ENCODE data around the gene FAM222A.
"Not testable (repeated sequence)": the region's sequence is repeated elsewhere in the genome, so short reads cannot be mapped to it uniquely, and the experiment has no call there.

The FAM222A gene

DNA sequence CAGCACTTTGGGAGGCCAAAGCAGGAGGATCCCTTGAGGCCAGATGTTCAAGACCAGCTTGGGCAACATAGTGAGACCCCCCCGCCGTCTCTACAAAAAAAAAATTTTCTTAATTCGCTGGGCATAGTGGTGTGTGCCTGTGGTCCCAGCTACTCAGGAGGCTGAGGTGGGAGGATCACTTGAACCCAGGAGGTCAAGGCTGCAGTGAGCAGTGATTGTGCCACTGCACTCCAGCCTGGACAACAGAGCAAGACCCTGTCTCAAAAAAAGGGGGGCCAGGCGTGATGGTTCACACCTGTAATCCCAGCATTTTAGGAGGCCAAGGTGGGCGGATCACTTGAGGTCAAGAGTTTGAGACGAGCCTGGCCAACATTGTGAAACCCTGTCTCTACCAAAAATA, 19.0 kb upstream of the FAM222A start:
- not testable (repeated sequence) for H3K9me3 ChIP-seq (ENCODE audit: control insufficient read depth in 1 of 2, low read length in 2 of 2); H3K27ac ChIP-seq (ENCODE audit: low read length); H3K36me3 ChIP-seq (ENCODE audit: control insufficient read depth in 1 of 2, insufficient read depth in 2 of 2, low read length in 2 of 2); H3K4me1 ChIP-seq (ENCODE audit: control insufficient read depth in 1 of 2, insufficient read depth in 2 of 2, low read length in 2 of 2); H3K4me3 ChIP-seq (ENCODE audit: low read depth in 1 of 2, low read length in 2 of 2); H3K27me3 ChIP-seq (ENCODE audit: low read depth, low read length)

DNA sequence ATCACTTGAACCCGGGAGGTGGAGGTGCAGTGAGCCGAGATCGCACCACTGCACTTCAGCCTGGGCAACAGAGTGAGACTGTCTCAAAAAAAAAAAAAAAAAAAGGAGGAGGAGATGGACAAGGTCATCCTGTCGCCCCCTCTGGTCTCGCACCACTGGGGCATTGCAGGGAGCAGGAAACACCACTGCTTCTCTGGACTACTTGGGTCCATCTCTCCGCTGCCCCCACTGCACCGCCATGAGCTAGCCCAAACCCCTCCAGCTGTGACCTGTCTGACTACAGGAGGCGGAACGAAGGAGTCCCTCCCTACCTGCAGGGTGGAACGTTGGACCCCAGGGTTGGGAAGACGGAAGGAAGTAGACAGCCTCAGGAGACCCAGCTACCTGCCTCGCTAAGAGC, 18.2 kb upstream of the FAM222A start:
- Histone ChIP-seq H3K27ac (ENCODE audit: low read length) (no peak overlapping the region), H3K4me1 (ENCODE audit: control insufficient read depth in 1 of 2, insufficient read depth in 2 of 2, low read length in 2 of 2) (no peaks in the 10 kb centered on the region)

DNA sequence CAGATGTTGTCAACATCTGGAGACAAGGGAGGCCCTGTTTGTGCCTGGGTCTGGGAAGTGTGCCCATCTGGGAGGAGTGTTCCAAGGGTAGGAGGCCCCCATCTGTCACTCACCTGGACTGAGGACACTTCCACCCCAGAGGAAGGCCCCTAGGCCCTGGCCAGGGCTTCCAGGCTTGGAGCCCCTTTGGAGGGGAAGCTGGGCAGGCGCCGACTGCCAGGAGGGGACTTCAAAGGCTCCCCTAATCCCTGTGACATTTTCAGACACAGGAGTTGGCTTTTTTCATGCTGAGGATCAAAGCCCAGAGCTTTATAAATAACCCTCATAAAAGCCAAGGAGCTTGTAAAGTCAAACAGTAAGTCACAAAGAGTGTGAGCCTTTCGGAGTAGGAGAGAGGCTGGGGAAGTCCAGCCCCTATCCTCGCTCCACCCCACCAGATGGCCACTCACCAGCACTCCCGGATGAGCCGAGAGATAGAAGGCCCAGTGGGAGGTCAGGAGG, 17.6 kb upstream of the FAM222A start:
- no peaks in the 10 kb centered on the region for H3K27me3 ChIP-seq (ENCODE audit: low read depth, low read length)
- H3K4me3 ChIP-seq (ENCODE audit: low read depth in 1 of 2, low read length in 2 of 2) = no peak overlapping the region
- no peak overlapping the region for H3K27ac ChIP-seq (ENCODE audit: low read length)
- H3K36me3 ChIP-seq (ENCODE audit: control insufficient read depth in 1 of 2, insufficient read depth in 2 of 2, low read length in 2 of 2) = no peaks in the 10 kb centered on the region
- no peaks in the 10 kb centered on the region for H3K4me1 ChIP-seq (ENCODE audit: control insufficient read depth in 1 of 2, insufficient read depth in 2 of 2, low read length in 2 of 2)
- no peaks in the 10 kb centered on the region for H3K9me3 ChIP-seq (ENCODE audit: control insufficient read depth in 1 of 2, low read length in 2 of 2)

More for the DNA sequence above, 18.2 kb upstream of the FAM222A start:
- Histone ChIP-seq H3K36me3 (ENCODE audit: control insufficient read depth in 1 of 2, insufficient read depth in 2 of 2, low read length in 2 of 2) (no peaks in the 10 kb centered on the region), H3K9me3 (ENCODE audit: control insufficient read depth in 1 of 2, low read length in 2 of 2) (no peaks in the 10 kb centered on the region), H3K27me3 (ENCODE audit: low read depth, low read length) (no peaks in the 10 kb centered on the region), H3K4me3 (ENCODE audit: low read depth in 1 of 2, low read length in 2 of 2) (no peak overlapping the region)

DNA sequence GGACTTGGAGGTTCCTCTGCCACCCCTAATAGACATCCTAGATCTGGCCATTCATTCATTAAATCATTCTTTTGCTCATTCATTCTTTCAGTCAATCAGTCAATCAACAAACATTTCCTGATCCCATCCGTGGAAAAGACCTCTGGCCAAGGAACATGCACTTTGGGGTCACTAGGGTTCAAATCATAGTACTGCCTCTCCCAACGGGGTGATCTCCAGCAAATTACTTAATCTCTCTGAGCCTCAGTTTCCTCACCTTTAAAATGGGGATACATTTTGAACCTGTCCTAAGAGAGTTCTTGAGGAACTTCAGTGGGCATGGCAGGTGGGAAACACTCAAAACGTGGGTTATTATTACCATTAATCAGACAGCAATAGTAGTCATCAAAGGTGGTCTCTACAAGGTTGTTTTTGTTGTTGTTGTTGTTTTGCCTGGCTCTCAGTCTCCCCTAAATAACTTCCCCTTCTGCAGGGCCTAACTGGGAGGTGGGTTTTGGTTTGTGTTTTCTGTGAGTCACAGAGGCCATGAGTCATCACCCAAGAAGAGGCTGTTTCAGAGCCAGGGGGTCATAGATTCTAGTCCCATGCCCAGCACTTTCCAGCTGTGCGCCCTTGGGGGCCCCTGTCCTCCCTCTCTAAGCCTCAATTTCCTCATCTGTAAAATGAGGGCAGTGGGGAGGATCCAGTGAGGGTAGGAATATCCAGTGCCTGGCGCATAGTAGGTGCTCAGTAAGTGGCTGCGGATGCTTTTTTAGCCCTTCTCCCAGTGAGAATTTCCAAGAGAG, 16.9 kb upstream of the FAM222A start:
- Histone ChIP-seq H3K27ac (ENCODE audit: low read length) (no peak overlapping the region), H3K4me1 (ENCODE audit: control insufficient read depth in 1 of 2, insufficient read depth in 2 of 2, low read length in 2 of 2) (no peaks in the 10 kb centered on the region), H3K9me3 (ENCODE audit: control insufficient read depth in 1 of 2, low read length in 2 of 2) (no peaks in the 10 kb centered on the region), H3K4me3 (ENCODE audit: low read depth in 1 of 2, low read length in 2 of 2) (no peak overlapping the region), H3K27me3 (ENCODE audit: low read depth, low read length) (no peaks in the 10 kb centered on the region), H3K36me3 (ENCODE audit: control insufficient read depth in 1 of 2, insufficient read depth in 2 of 2, low read length in 2 of 2) (no peaks in the 10 kb centered on the region)

DNA sequence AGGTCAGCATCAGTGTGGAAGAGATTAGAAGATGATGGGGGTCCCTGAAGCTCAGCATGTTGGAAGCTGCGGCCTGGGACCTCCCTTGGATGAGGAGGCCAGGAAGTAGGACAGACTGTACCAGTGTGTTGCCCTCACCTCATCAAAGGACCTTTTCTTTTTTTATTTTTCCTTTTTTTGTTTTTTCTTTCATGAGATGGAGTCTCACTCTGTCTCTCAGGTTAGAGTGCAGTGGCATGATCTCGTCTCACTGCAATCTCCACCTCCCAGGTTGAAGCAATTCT, 16.4 kb upstream of the FAM222A start:
- H3K4me1 ChIP-seq (ENCODE audit: control insufficient read depth in 1 of 2, insufficient read depth in 2 of 2, low read length in 2 of 2) = no peaks in the 10 kb centered on the region
- H3K27me3 ChIP-seq (ENCODE audit: low read depth, low read length) = no peaks in the 10 kb centered on the region
- no peak overlapping the region for H3K27ac ChIP-seq (ENCODE audit: low read length)
- H3K4me3 ChIP-seq (ENCODE audit: low read depth in 1 of 2, low read length in 2 of 2) = no peak overlapping the region
- no peaks in the 10 kb centered on the region for H3K9me3 ChIP-seq (ENCODE audit: control insufficient read depth in 1 of 2, low read length in 2 of 2)
- no peaks in the 10 kb centered on the region for H3K36me3 ChIP-seq (ENCODE audit: control insufficient read depth in 1 of 2, insufficient read depth in 2 of 2, low read length in 2 of 2)

DNA sequence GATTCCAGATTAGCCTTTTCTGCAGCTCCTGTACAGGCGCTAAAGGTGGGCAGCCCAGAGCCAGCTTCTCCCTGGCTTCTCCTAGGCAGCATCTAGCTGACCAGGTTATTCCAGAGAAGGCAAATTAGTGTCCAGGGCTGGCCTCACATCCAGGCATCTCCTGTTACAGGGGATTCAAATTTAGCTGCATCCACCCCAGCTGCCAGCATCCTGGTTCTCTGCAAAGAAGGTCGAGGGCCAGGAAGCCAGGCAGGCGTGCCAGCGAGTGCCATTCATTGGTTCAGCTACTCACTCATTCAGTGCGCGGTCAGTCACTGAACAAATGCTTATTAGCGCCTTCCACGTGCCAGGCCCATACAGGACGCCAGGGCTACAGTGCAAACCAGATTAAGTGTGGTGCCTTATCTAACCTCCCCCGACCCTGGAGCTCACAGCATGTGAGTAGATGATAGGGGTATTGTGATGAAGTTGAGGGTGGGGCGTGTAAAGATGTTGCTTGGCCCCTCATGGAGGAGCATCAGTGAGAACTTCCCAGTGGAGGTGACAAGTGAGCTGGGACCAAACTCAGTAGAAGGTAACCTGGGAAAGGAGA, 15.7 kb upstream of the FAM222A start:
- Histone ChIP-seq H3K27me3 (ENCODE audit: low read depth, low read length) (no peaks in the 10 kb centered on the region), H3K36me3 (ENCODE audit: control insufficient read depth in 1 of 2, insufficient read depth in 2 of 2, low read length in 2 of 2) (no peaks in the 10 kb centered on the region)

DNA sequence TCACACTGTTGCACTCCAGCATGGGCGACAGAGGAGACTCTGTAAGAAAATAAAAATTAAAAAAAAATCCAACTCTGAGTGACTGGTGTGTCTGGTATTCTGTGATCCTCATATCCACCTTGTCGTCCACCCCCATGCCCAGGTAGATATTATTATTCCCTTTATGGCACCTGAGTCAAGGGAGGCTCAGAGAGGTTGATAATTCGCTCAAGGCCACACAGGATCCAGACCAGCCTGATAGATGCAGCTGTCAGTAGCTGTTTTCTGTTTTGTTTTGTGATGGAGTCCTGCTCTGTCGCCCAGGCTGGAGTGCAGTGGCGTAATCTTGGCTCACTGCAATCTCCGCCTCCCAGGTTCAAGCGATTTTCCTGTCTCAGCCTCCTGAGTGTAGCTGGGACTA, 14.8 kb upstream of the FAM222A start:
- Histone ChIP-seq H3K4me1 (ENCODE audit: control insufficient read depth in 1 of 2, insufficient read depth in 2 of 2, low read length in 2 of 2) (no peaks in the 10 kb centered on the region), H3K9me3 (ENCODE audit: control insufficient read depth in 1 of 2, low read length in 2 of 2) (no peaks in the 10 kb centered on the region)

More for the DNA sequence above, 15.7 kb upstream of the FAM222A start:
- H3K27ac ChIP-seq (ENCODE audit: low read length) = no peak overlapping the region
- H3K4me3 ChIP-seq (ENCODE audit: low read depth in 1 of 2, low read length in 2 of 2) = no peak overlapping the region
- no peaks in the 10 kb centered on the region for H3K4me1 ChIP-seq (ENCODE audit: control insufficient read depth in 1 of 2, insufficient read depth in 2 of 2, low read length in 2 of 2)
- H3K9me3 ChIP-seq (ENCODE audit: control insufficient read depth in 1 of 2, low read length in 2 of 2) = no peaks in the 10 kb centered on the region

DNA sequence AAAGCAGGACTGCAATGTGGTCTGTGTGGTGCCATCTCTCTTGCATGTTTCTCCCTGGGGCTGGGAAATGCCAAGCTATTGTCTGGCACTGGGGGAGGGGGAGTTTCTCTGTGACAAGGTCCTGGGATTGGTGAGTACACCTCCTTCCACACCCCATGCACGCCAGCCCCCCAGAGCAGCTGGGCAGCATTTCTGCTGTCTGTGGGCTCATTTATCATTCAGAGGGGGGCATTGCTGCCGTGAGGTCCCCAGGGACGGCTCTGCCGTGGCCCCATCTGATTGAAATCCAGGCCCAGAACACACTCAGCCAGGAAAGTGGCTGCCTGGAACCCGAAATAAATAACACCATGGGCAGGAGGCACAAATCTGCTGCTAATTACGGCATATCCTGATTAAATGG, 12.6 kb upstream of the FAM222A start:
- H3K27ac ChIP-seq (ENCODE audit: low read length) = no peak overlapping the region
- H3K9me3 ChIP-seq (ENCODE audit: control insufficient read depth in 1 of 2, low read length in 2 of 2) = no peaks in the 10 kb centered on the region

More for the DNA sequence above, 14.8 kb upstream of the FAM222A start:
- Histone ChIP-seq H3K27ac (ENCODE audit: low read length) (no peak overlapping the region), H3K4me3 (ENCODE audit: low read depth in 1 of 2, low read length in 2 of 2) (no peak overlapping the region), H3K36me3 (ENCODE audit: control insufficient read depth in 1 of 2, insufficient read depth in 2 of 2, low read length in 2 of 2) (no peaks in the 10 kb centered on the region), H3K27me3 (ENCODE audit: low read depth, low read length) (no peaks in the 10 kb centered on the region)

DNA sequence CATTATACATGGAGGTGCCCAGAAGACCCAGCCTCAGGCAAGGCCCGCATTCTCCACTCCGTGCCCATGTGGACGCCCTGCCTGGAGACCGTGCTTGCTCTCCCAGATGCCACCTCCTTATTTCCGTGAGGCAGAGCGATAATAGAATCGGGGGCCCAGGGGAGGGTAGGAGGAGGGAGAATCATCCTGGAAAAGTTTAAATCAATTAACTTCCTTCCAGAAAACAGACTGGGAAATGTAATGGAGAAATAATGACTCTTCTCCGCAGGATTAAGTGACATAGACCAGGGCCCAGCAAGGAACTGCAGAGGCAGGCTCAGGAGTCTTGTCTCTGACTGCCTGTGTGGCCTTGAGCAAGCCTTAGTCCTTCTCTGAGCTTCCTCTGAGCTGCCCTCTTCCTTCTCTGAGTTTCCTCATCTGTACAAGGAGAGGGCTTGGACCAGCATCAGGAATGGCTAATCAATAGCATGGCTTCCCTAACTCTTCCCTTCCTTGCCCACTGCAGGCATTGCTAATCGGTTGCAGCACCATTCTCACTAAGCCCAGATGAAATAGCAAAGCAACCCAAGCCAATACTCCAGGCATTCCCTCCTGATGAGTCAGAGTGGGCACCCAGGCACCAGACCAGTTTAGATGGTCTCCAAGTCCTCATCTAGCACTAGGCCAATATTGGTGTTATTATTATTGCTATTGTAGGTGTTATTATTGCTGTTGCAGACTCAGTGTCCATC, 11.3 kb upstream of the FAM222A start:
- H3K9me3 ChIP-seq (ENCODE audit: control insufficient read depth in 1 of 2, low read length in 2 of 2) = no peaks in the 10 kb centered on the region
- H3K36me3 ChIP-seq (ENCODE audit: control insufficient read depth in 1 of 2, insufficient read depth in 2 of 2, low read length in 2 of 2) = no peaks in the 10 kb centered on the region
- H3K27ac ChIP-seq (ENCODE audit: low read length) = no peak overlapping the region
- no peaks in the 10 kb centered on the region for H3K4me1 ChIP-seq (ENCODE audit: control insufficient read depth in 1 of 2, insufficient read depth in 2 of 2, low read length in 2 of 2)
- H3K27me3 ChIP-seq (ENCODE audit: low read depth, low read length) = no peaks in the 10 kb centered on the region
- no peak overlapping the region for H3K4me3 ChIP-seq (ENCODE audit: low read depth in 1 of 2, low read length in 2 of 2)

More for the DNA sequence above, 12.6 kb upstream of the FAM222A start:
- Histone ChIP-seq H3K4me1 (ENCODE audit: control insufficient read depth in 1 of 2, insufficient read depth in 2 of 2, low read length in 2 of 2) (no peaks in the 10 kb centered on the region), H3K27me3 (ENCODE audit: low read depth, low read length) (no peaks in the 10 kb centered on the region), H3K4me3 (ENCODE audit: low read depth in 1 of 2, low read length in 2 of 2) (no peak overlapping the region), H3K36me3 (ENCODE audit: control insufficient read depth in 1 of 2, insufficient read depth in 2 of 2, low read length in 2 of 2) (no peaks in the 10 kb centered on the region)

DNA sequence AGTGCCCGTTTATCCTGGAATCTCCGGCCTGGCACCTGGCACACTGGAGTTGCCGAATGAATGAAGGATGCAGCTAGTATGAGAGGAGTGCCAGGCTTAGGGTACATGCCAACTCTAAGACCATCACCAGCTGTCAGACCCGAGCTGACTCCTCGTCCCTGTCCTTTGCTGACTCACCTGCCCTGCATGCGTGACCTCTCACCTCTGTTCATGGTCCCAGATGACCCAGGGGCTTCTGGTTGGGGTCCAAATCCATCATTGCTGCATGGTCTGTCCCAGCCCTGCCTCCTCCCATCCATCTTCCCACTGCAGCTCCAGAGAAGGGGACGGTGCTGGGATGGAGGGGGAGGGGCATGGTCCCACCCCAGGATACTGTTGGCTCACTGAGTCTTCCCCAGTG, 9.9 kb upstream of the FAM222A start:
- no peak overlapping the region for H3K27ac ChIP-seq (ENCODE audit: low read length)
- no peaks in the 10 kb centered on the region for H3K27me3 ChIP-seq (ENCODE audit: low read depth, low read length)

DNA sequence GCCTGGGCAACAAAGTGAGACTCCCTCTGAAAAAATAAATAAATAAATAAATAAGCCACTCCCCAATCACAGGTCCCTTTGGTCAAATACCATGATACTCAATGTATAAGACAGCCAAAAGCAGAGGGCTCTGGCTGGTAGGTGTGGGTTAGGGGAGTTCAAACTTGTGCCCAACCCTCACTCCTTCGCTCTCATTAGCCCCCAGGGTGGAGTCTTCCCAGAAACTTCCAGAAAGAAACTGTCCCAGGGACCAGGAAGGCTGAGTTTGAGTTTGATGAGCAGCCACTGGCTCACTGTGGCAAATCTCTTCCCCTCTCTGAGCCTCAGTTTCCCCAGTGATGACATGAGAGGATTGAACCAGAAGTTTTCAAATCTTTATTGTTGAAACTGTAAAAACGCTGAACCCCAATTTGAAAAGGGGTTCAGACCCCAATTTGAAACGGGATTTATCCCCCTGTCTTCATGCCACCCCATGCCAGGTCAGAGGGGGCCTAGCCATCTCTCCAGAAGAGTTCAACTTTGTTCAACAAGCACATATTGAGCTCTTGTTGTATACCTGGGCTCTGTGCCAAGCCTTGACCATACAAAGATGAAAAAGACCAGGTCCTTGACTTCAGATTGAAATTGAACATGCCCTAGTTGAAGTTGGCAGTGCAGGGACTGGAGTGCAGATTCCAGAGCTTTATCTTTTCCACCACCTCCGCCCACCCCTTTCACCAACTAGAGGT, 9.1 kb upstream of the FAM222A start:
- Histone ChIP-seq H3K9me3 (ENCODE audit: control insufficient read depth in 1 of 2, low read length in 2 of 2) (no peaks in the 10 kb centered on the region), H3K36me3 (ENCODE audit: control insufficient read depth in 1 of 2, insufficient read depth in 2 of 2, low read length in 2 of 2) (no peaks in the 10 kb centered on the region), H3K27me3 (ENCODE audit: low read depth, low read length) (no peaks in the 10 kb centered on the region), H3K4me3 (ENCODE audit: low read depth in 1 of 2, low read length in 2 of 2) (no peak overlapping the region), H3K27ac (ENCODE audit: low read length) (no peak overlapping the region), H3K4me1 (ENCODE audit: control insufficient read depth in 1 of 2, insufficient read depth in 2 of 2, low read length in 2 of 2) (no peaks in the 10 kb centered on the region)

More for the DNA sequence above, 9.9 kb upstream of the FAM222A start:
- Histone ChIP-seq H3K36me3 (ENCODE audit: control insufficient read depth in 1 of 2, insufficient read depth in 2 of 2, low read length in 2 of 2) (no peaks in the 10 kb centered on the region), H3K4me3 (ENCODE audit: low read depth in 1 of 2, low read length in 2 of 2) (no peak overlapping the region), H3K4me1 (ENCODE audit: control insufficient read depth in 1 of 2, insufficient read depth in 2 of 2, low read length in 2 of 2) (no peaks in the 10 kb centered on the region), H3K9me3 (ENCODE audit: control insufficient read depth in 1 of 2, low read length in 2 of 2) (no peaks in the 10 kb centered on the region)

Data from muscle layer of duodenum (tissue), 2 donors.